MCF 10A (cell line): ENCODE data around the gene BSCL2. TPM values are rescaled to one million over a fixed set of nuclear protein-coding genes. Genes with fewer than 3 reads are reported as not detected.

Experiments
- BruUV-seq: library from RNA; stranded (reverse); fragments of 400-500 nt; replicated peaks from 2 replicates; lab custom pipeline; 2021; lab: Mats Ljungman, UMichigan
- CTCF ChIA-PET: fragments of 300-600 bp; sonication (Branson Sonifier 250); formaldehyde crosslinking; extraction: SDS; loops from one replicate; lab custom pipeline; 2021; ENCODE audit warnings: antibody characterized with exemption, inconsistent platforms; lab: Yijun Ruan, JAX
- POLR2A ChIA-PET: fragments of 300-600, 350-650 bp; sonication (Branson Sonifier 250); formaldehyde crosslinking; extraction: SDS; loops from one replicate; lab custom pipeline; 2020; ENCODE audit warnings: antibody characterized with exemption, inconsistent platforms; lab: Yijun Ruan, JAX
- DNase-seq: peaks from one replicate; pipeline ENCODE4 v3.0.0-alpha.2; 2018; ENCODE audit not compliant: unreplicated experiment
- H3K27ac Mint-ChIP-seq: one replicate; pipeline ENCODE4 v1.8.0; 2022; ENCODE audit warnings: mild to moderate bottlenecking, low read depth, mixed read lengths; ENCODE audit not compliant: unreplicated experiment
- H3K27me3 Mint-ChIP-seq: one replicate; pipeline ENCODE4 v1.8.0; 2022; ENCODE audit warnings: mixed read lengths; ENCODE audit not compliant: insufficient read depth, unreplicated experiment
- H3K36me3 Mint-ChIP-seq: one replicate; pipeline ENCODE4 v1.8.0; 2022; ENCODE audit warnings: mild to moderate bottlenecking, moderate library complexity, mixed read lengths; ENCODE audit not compliant: insufficient read depth, unreplicated experiment
- H3K4me1 Mint-ChIP-seq: one replicate; pipeline ENCODE4 v1.8.0; 2022; ENCODE audit warnings: mixed read lengths; ENCODE audit not compliant: insufficient read depth, unreplicated experiment
- H3K4me3 Mint-ChIP-seq: one replicate; pipeline ENCODE4 v1.8.0; 2022; ENCODE audit warnings: mild to moderate bottlenecking, moderate library complexity, mixed read lengths; ENCODE audit not compliant: unreplicated experiment
- H3K9me3 Mint-ChIP-seq: one replicate; pipeline ENCODE4 v1.8.0; 2022; ENCODE audit warnings: mixed read lengths; ENCODE audit not compliant: unreplicated experiment
- CTCF ChIP-seq: fragments of 200-600 bp; IDR thresholded peaks from one replicate; pipeline ENCODE4 v1.8.0; 2022; ENCODE audit warnings: antibody characterized with exemption, mild to moderate bottlenecking; ENCODE audit not compliant: unreplicated experiment
- intact Hi-C: fragments of 100-400 bp; cut with micrococcal nuclease; formaldehyde crosslinking; loops from 2 replicates; pipeline ENCODE4 v1.14.1; 2022
- total RNA-seq: library from RNA; stranded (reverse); gene quantifications from 2 replicates; pipeline ENCODE4 v1.2.3, GENCODE V29; 2022

Gene BSCL2
- total RNA-seq, 1 experiment from 2014 or later, result 33.1 TPM

- Mint-ChIP-seq H3K4me3 (peak overlapping the region; percentile 92), H3K9me3 (no peaks in the 10 kb centered on the region), H3K36me3 (peaks cover 64% of the 10 kb centered on the region), H3K27me3 (no peaks in the 10 kb centered on the region), H3K27ac (peak overlapping the region; percentile 97), H3K4me1 (peaks cover 16% of the 10 kb centered on the region)
- peak; percentile 99 for DNase-seq
- no peak for TF ChIP-seq CTCF
- no TSS peak for BruUV-seq
- intact Hi-C loops, result loop anchor here (2.0 kb wide), 1 partner anchor 135 kb away; no protein-coding TSS in a partner anchor
- ChIA-PET CTCF (interaction anchor here (0.6 to 3.1 kb wide), 5 partner anchors 47 to 333 kb away, joined by 3 to 22 read pairs (median 4); no protein-coding TSS in a partner anchor), POLR2A (interaction anchor here (0.6 to 10.3 kb wide), 46 partner anchors 10 to 1499 kb away, joined by 3 to 197 read pairs (median 8); partner anchors contain the start of genes AHNAK, B3GAT3, BSCL2 and C11orf98)
Observed at GRCh38 chr11:62727872-62728170, 20.6 kb upstream of the BSCL2 start.

DNA sequence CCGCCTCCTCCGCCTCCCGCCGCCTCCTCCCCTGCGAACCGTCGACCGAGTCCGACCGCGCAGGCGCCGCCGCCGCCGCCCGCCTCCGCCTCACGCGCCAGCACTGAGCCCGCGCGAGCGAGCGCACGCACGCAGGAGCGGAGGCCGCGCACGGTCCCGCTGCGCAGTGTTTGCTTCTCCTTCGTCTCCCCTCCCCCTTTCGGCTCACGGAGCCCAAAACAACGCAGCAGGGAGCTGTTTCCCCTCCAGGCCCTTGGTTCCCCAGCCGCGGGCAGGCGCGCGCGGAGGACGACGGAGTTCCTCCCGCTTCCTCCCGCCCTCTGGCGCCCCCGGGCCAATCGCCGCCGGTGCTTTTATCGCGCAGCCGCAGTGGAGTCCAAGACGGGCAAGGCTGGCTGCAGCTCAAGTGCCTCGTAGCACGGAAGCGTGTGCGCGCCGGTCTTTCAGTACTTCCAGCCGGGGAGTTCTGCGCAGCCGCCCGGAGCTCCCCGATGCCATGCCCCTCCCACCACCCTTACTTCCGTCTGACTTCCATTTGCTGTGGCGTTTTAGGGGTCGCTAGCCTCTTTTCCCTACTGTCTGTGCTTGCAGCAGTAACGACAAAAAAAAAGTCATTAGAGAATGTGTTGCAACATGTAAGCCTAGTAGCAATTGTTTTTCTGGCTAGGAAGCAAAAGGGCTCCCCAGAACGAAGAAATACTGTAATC is 20.1 kb upstream of the BSCL2 start, which contains the start of gene HNRNPUL2:
TSS of gene HNRNPUL2 (minus strand) at position 293 of the 707 bp plus-strand sequence. CDS start 301 bp downstream, outside the sequence.
- no TSS peak for BruUV-seq
- Mint-ChIP-seq H3K9me3 (no peaks in the 10 kb centered on the region), H3K4me1 (peaks cover 16% of the 10 kb centered on the region), H3K36me3 (peaks cover 64% of the 10 kb centered on the region), H3K27ac (peak within 1 kb of the TSS; percentile 97), H3K27me3 (no peaks in the 10 kb centered on the region), H3K4me3 (peak within 1 kb of the TSS; percentile 92)
- CTCF ChIA-PET, result interaction anchor here (0.6 to 3.1 kb wide), 8 partner anchors 26 to 333 kb away, joined by 3 to 22 read pairs (median 4); partner anchors contain the start of gene ZBTB3
- intact Hi-C loops, result no loop called here
- peak; percentile 97 for DNase-seq
- no peak for TF ChIP-seq CTCF
- POLR2A ChIA-PET, result interaction anchor here (0.6 to 10.3 kb wide), 45 partner anchors 11 to 1500 kb away, joined by 3 to 197 read pairs (median 8); partner anchors contain the start of genes AHNAK, B3GAT3, BSCL2 and C11orf98

DNA sequence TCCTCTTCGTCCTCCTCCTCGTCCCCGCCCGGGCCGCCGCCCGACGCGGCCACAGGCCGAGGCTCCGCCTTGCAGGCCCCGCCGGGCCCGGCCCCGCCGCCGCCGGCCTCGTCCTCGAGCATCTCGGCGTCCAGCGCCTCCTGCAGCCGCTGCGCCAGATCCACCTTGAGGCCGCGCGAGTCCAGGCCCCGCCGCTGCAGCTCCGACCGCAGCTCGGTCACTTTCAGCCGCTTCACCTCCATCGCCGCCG is 19.6 kb upstream of the BSCL2 start:
- ChIA-PET POLR2A (interaction anchor here (0.7 to 10.3 kb wide), 35 partner anchors 11 to 1500 kb away, joined by 3 to 197 read pairs (median 13); partner anchors contain the start of genes AHNAK, B3GAT3, BSCL2 and C11orf98), CTCF (interaction anchor here (0.6 to 3.1 kb wide), 5 partner anchors 27 to 228 kb away, joined by 3 to 22 read pairs (median 3); partner anchors contain the start of gene ZBTB3)
- Mint-ChIP-seq H3K4me3 (peak overlapping the region; percentile 92), H3K27ac (peak overlapping the region; percentile 97), H3K4me1 (peaks cover 16% of the 10 kb centered on the region), H3K9me3 (no peaks in the 10 kb centered on the region), H3K27me3 (no peaks in the 10 kb centered on the region), H3K36me3 (peaks cover 64% of the 10 kb centered on the region)
- intact Hi-C loops, result no loop called here
- TF ChIP-seq CTCF, result no peak
- no peak for DNase-seq
- BruUV-seq, result TSS peak; percentile 18
